Activated naive CD8-positive, alpha-beta T cell (primary cell): ENCODE data around the gene MOGAT1.

Experiments
- H3K27ac Mint-ChIP-seq: one replicate; pipeline ENCODE4 v1.8.0; 2021; ENCODE audit warnings: mixed read lengths
- H3K27me3 Mint-ChIP-seq: one replicate; pipeline ENCODE4 v1.8.0; 2021; ENCODE audit warnings: mixed read lengths
- H3K36me3 Mint-ChIP-seq: one replicate; pipeline ENCODE4 v1.8.0; 2021; ENCODE audit warnings: mixed read lengths
- H3K4me1 Mint-ChIP-seq: one replicate; pipeline ENCODE4 v1.8.0; 2021; ENCODE audit warnings: low read depth, mixed read lengths
- H3K4me3 Mint-ChIP-seq: one replicate; pipeline ENCODE4 v1.8.0; 2021; ENCODE audit warnings: mild to moderate bottlenecking, mixed read lengths
- H3K9me3 Mint-ChIP-seq: one replicate; pipeline ENCODE4 v1.8.0; 2021; ENCODE audit warnings: low read depth, mixed read lengths

Gene MOGAT1, protein sequence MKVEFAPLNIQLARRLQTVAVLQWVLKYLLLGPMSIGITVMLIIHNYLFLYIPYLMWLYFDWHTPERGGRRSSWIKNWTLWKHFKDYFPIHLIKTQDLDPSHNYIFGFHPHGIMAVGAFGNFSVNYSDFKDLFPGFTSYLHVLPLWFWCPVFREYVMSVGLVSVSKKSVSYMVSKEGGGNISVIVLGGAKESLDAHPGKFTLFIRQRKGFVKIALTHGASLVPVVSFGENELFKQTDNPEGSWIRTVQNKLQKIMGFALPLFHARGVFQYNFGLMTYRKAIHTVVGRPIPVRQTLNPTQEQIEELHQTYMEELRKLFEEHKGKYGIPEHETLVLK

DNA sequence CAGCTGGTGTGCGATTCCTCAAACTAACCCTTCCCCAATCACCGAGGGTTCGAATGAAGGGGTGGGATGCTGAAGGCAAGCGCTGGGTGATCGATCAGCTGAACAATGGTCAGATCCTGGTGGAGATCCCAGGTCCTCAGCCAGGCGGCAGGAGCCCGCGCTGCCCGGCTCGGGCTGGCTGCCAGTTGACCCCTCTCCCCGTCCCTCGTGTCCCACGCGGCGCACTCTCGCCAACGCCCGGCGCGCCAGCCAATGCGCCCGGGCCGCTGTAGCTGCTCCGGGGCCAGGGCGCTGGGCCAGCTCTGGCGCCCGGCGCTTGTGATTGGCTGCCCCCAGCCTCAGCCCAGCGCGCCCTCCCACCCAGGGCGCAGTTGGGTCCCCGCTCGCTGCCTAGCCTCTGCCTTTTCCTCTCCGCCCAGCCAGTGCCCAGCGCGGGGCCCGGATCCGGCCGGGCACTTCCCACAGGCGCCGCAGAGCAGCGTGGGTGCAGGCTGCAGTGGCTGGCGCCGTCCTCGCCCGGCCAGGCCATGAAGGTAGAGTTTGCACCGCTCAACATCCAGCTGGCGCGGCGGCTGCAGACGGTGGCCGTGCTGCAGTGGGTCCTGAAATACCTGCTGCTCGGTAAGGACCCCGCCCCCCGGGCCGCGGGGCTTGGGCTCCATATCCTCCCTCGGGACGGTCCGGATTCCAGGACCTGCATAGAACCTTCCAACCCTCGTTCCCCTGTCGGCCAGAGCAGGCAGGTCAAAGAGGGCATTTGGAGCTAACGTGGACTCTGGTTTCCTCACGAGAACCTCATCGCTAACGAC, at the start of gene MOGAT1:
Gene MOGAT1 (plus strand): TSS at position 400 of the 809 bp plus-strand sequence. CDS start 128 bp downstream, at position 528.
- Mint-ChIP-seq H3K4me1 (peaks cover 8% of the 10 kb centered on the region), H3K9me3 (no peaks in the 10 kb centered on the region), H3K27ac (no peak within 1 kb of the TSS), H3K4me3 (peak within 1 kb of the TSS; percentile 65), H3K27me3 (peaks cover 40% of the 10 kb centered on the region), H3K36me3 (peaks cover 2% of the 10 kb centered on the region)

DNA sequence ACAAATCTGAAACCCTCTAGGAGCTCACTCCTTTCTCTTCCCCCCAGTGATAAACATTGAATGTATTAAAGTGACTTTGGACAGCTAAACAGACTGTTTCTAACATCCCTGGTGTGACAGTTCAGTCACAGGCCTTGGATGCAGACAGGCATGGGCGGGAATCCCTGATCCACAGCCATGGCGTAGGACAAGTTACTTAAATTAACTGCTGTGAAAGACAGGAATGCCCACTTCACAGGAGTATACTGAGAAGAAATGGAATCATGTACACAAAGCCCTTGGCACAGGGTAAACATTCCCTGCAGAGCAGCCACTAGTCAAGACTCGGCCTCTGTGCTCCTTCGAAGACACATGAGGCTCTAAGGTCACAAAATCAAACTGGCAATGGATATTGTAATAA, 49.6 kb upstream of the MOGAT1 start:
- Mint-ChIP-seq H3K4me1 (no peaks in the 10 kb centered on the region), H3K27me3 (no peaks in the 10 kb centered on the region), H3K27ac (no peak overlapping the region), H3K36me3 (peaks cover 6% of the 10 kb centered on the region), H3K9me3 (no peaks in the 10 kb centered on the region), H3K4me3 (no peak overlapping the region)

DNA sequence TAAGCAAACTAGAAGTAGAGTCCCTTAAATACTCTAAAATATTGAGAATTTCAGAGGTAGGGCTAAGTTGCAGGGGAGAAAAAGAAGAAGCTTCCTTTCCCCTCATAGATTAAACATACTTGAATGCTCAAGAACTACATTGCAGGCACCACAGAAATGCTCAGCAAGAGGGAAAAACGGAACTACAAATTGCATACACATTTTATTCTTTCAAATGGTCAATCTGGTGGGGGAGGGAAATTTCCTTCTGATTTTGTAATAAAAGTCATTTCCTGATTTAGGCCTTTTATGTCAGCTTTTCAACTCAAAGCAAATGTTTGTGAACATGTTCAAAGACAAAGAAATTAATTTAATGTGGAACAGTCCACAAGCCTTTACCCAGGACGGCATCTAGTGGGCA, 48.5 kb upstream of the MOGAT1 start:
- H3K36me3 Mint-ChIP-seq = peaks cover 13% of the 10 kb centered on the region
- H3K27me3 Mint-ChIP-seq = no peaks in the 10 kb centered on the region
- no peaks in the 10 kb centered on the region for H3K9me3 Mint-ChIP-seq
- no peaks in the 10 kb centered on the region for H3K4me1 Mint-ChIP-seq
- no peak overlapping the region for H3K27ac Mint-ChIP-seq
- H3K4me3 Mint-ChIP-seq = no peak overlapping the region

DNA sequence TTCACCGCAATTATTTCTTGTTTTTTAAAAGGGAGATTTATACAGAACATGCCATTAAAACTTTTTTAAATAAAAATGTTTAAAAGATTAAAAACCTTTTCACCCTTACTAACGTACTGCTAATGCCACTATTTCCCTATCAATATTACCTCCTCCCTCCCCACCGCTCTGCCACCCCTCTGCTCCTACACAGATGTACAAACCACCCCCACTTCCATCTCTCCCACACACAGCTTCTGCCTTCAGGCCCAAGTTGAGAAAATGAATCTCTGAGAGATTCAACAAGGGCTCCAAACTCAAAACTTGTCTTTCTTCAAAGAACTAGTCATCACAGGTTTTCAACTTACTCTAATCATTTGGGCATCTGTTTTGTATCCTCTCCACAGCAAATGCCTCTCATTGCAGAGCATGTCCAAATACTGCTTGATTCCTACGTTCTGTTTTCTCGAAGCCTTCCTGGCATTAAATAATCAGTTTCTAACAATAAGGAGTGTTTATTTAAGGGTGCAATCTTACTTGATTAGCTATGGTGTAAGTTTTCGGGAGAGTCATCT, 47.6 kb upstream of the MOGAT1 start:
- no peaks in the 10 kb centered on the region for H3K27me3 Mint-ChIP-seq
- peaks cover 15% of the 10 kb centered on the region for H3K36me3 Mint-ChIP-seq
- no peaks in the 10 kb centered on the region for H3K9me3 Mint-ChIP-seq
- H3K4me3 Mint-ChIP-seq = no peak overlapping the region
- H3K27ac Mint-ChIP-seq = peak overlapping the region; percentile 41
- no peaks in the 10 kb centered on the region for H3K4me1 Mint-ChIP-seq

DNA sequence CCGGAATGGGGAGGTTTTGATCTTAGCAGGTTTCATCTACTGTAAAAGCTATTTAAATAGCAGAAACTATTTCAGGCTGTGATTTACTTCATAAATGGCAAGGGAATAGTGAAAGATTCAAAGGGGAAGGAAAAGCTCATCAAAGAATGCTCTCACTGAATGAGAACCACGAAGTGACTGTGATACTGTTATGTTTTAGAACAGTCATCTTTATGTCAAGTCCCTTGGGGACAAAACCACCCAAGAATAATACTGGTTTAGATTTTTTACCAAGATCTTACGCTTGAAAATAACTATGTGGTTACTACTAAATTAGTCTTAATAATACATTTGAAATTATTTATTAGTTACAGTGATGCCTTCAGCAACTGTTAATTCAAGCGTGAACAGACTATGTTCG, 43.7 kb upstream of the MOGAT1 start:
- H3K27ac Mint-ChIP-seq = no peak overlapping the region
- H3K4me1 Mint-ChIP-seq = no peaks in the 10 kb centered on the region
- H3K27me3 Mint-ChIP-seq = no peaks in the 10 kb centered on the region
- H3K36me3 Mint-ChIP-seq = peaks cover 21% of the 10 kb centered on the region
- H3K9me3 Mint-ChIP-seq = no peaks in the 10 kb centered on the region
- no peak overlapping the region for H3K4me3 Mint-ChIP-seq

DNA sequence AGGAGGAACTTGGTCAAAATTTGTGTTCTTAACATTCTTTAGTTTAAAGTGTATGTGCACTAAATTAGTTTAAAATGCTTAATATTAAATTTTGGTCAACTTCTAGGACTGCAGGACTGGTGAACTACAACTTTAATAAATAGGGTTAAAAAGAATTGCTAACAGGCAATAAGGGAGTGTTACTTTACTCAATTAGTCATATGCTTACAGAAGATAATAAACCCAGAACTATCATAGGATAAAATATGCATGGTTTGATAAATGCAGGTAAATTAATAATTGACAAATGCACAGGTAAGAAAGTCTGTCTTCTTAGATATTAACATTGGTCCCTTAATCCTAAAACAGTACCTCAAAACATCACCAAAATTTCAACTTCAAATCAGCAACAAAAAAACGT, 36.2 kb upstream of the MOGAT1 start:
- no peak overlapping the region for H3K4me3 Mint-ChIP-seq
- H3K27ac Mint-ChIP-seq = no peak overlapping the region
- H3K4me1 Mint-ChIP-seq = peaks cover 2% of the 10 kb centered on the region
- H3K36me3 Mint-ChIP-seq = peaks cover 24% of the 10 kb centered on the region
- no peaks in the 10 kb centered on the region for H3K27me3 Mint-ChIP-seq
- no peaks in the 10 kb centered on the region for H3K9me3 Mint-ChIP-seq

DNA sequence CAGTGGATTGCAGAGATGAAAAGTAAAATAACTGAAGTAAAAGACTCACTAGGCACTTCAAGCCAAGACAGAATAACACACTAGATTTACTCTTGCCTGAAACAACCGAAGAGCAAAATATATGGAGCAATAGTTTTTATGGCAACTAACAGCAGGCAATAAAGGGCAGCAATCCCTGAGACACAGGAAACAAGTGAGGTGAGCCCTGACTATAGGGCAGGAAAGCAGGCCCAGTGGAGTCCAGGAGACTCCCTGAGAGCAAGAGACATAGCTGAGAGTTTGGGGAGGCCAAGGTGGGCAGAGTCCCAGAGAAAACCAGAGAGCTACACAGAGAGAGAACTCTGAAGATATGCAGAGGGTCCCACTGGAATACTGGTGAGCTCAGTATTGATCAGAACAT, 34.4 kb upstream of the MOGAT1 start:
- peaks cover 27% of the 10 kb centered on the region for H3K36me3 Mint-ChIP-seq
- no peaks in the 10 kb centered on the region for H3K27me3 Mint-ChIP-seq
- peaks cover 4% of the 10 kb centered on the region for H3K4me1 Mint-ChIP-seq
- H3K4me3 Mint-ChIP-seq = no peak overlapping the region
- H3K9me3 Mint-ChIP-seq = no peaks in the 10 kb centered on the region
- H3K27ac Mint-ChIP-seq = no peak overlapping the region

DNA sequence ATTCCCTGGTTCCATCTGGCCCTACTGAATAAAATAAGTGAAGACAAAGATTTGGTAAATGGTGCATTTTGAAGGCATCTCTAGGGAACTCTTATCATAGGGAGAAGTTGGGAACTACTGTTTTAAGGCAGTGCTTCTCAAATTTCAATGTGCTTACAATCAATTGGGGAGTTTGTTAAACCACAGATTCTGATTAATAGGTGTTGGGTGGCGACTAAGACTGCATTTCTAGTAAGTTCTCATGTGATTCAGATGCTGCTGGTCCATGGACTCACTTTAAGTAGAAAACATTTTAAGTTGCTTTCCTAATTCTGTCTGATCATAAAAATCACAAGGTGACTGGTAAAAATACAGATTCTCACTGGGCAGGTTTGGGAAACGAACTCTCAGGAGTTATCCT, 30.1 kb upstream of the MOGAT1 start:
- no peak overlapping the region for H3K27ac Mint-ChIP-seq
- peaks cover 29% of the 10 kb centered on the region for H3K36me3 Mint-ChIP-seq
- no peak overlapping the region for H3K4me3 Mint-ChIP-seq
- H3K27me3 Mint-ChIP-seq = no peaks in the 10 kb centered on the region
- peaks cover 24% of the 10 kb centered on the region for H3K4me1 Mint-ChIP-seq
- H3K9me3 Mint-ChIP-seq = no peaks in the 10 kb centered on the region

DNA sequence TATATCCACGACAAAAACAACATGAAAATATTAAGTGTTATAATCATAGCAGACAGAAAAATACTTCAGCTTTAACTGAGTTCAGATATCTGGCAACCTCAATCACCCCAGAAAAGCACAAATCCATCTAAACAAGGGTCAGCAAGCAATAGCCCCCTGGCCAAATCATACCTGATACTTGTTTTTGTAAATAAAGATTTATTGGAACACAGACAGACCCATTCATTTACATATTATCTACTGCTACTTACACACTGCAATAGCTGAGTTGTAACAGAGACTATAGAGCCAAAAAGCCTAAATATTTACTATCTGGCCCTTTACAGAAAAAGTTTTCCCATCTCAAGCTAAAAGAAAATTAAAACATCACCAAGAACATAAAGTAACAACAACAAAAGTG, 28.3 kb upstream of the MOGAT1 start:
- Mint-ChIP-seq H3K4me1 (peaks cover 26% of the 10 kb centered on the region), H3K27me3 (no peaks in the 10 kb centered on the region), H3K36me3 (peaks cover 22% of the 10 kb centered on the region), H3K9me3 (no peaks in the 10 kb centered on the region), H3K27ac (no peak overlapping the region), H3K4me3 (no peak overlapping the region)

DNA sequence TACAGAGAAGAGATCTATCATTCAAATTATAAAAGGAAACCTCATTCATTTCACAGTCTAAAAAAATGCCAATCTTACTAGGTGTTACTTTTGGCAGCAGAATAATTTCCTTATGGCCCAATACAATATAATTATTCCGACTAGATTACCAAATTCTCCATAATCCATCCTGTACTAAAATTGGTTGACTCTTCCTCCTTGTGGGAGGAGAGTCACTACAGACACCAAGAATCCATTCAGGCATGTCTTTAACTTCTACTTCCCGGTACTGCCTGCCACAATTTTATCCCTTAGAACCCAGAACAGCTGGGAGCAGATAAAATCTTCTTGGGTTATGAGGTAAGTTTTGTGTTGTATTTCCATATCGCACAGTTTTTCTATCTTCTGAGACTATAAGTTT, 25.4 kb upstream of the MOGAT1 start:
- Mint-ChIP-seq H3K27ac (no peak overlapping the region), H3K36me3 (peaks cover 25% of the 10 kb centered on the region), H3K27me3 (no peaks in the 10 kb centered on the region), H3K9me3 (no peaks in the 10 kb centered on the region), H3K4me1 (peaks cover 46% of the 10 kb centered on the region), H3K4me3 (no peak overlapping the region)

DNA sequence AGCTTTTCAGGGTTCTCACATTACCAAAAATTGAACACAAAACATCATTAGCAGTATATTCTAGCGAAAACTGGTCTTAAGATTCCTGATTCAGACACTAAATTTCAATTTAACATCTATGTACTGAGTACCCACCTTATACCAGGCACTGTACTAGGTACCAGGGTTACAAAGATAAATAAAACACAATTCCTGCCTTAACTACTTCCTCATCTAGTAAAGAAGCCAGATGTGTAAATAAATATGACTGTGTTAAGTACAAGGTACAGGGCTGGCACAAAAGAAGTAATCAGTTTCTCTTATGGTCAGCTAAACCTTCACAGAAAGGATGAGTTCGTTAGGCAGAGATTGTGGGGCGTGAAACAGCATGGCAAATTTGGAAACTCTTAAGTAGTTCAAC, 21.7 kb upstream of the MOGAT1 start:
- Mint-ChIP-seq H3K27me3 (no peaks in the 10 kb centered on the region), H3K9me3 (no peaks in the 10 kb centered on the region), H3K36me3 (peaks cover 18% of the 10 kb centered on the region), H3K4me1 (peaks cover 66% of the 10 kb centered on the region), H3K4me3 (no peak overlapping the region), H3K27ac (no peak overlapping the region)

DNA sequence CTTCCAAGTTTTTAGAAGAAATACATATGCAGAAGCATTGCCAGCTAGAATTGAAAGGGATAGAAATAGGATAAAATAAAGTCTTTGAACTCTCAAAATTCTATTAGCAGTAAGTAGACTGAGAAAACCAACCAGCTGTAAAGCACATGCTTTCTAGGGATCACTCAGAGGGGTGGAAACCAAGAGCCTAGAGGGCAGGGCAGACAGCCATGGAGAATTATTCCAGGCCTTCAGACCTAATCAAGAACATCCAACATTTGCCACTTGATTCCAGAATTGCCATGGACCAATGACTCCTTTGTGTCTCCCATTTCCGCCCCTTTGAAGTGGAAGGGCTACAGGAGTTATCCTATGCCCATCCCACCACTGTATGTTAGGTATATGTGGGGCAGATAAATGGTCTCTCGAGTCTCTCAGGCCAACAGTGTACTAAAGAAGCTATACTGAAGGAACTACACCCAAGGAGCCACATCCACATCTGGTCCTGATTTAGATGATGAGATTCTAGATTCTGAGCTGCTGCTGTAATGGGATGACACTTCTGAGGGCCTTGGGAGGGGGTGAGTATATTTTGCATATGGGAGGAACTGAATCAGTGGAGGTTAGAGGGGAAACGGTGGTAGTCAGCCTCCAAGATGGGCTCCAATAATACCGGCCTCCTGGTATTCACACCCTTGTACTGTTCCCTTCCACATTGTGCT, 19.6 kb upstream of the MOGAT1 start:
- Mint-ChIP-seq H3K9me3 (no peaks in the 10 kb centered on the region), H3K27me3 (no peaks in the 10 kb centered on the region), H3K36me3 (peaks cover 15% of the 10 kb centered on the region), H3K4me1 (peaks cover 62% of the 10 kb centered on the region), H3K27ac (peak overlapping the region; percentile 58), H3K4me3 (peak overlapping the region; percentile 38)

DNA sequence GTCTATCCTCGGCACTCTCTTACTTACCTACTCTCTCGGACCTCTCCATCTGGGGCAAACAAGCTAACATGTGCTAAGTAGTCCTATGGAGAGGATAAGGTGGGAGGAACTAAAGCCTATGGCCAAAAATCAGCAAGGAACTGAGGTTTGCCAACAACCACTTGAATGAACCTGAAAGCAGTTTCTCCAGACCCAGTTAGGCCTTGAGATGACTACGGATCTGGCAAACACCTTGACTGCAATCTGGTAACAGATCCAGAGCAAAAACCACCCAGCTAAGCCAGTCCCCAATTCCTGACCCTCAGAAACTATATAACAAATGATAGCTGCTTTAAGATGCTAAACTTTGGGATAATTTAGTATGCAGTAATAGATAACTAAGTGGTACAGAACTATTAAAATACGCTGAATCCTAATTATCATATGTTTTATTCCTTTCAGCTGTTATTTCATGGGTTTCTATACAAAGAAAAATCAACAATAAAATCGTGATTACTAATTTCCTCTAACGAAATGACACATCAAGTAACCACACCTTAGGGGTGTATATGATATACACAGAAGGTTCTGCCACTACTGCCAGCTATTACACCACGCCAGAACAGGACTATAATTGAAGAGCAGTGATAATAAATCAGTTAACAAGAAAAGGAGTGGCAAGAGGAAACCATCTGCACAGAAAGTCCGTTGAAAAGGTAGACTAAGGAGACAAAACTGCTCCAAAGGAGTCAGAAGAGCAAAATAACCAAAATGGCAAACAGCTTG, 18.8 kb upstream of the MOGAT1 start:
- H3K4me1 Mint-ChIP-seq = peaks cover 65% of the 10 kb centered on the region
- no peaks in the 10 kb centered on the region for H3K27me3 Mint-ChIP-seq
- peaks cover 15% of the 10 kb centered on the region for H3K36me3 Mint-ChIP-seq
- H3K4me3 Mint-ChIP-seq = peak overlapping the region; percentile 93
- peak overlapping the region; percentile 82 for H3K27ac Mint-ChIP-seq
- no peaks in the 10 kb centered on the region for H3K9me3 Mint-ChIP-seq

DNA sequence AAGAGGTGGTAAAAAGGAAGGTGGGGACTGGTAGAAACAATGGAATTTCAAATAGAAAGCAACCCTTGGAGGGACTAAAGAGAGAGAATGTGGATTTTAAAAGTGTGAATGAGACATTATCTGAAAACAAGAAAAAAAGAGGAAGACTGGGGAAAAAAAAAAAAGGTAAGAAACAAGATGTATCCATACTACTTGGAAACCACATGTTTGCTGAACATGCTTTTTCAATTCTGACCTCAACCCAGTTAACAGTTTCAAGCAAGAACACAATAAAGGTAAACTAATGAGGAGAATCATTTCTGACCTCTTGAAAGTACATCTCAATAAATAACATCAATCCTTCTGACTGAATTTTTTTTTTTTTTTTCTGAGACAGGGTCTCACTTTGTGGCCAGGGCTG, 18.2 kb upstream of the MOGAT1 start:
- peak overlapping the region; percentile 82 for H3K27ac Mint-ChIP-seq
- peaks cover 15% of the 10 kb centered on the region for H3K36me3 Mint-ChIP-seq
- no peaks in the 10 kb centered on the region for H3K27me3 Mint-ChIP-seq
- H3K9me3 Mint-ChIP-seq = no peaks in the 10 kb centered on the region
- H3K4me1 Mint-ChIP-seq = peaks cover 64% of the 10 kb centered on the region
- peak overlapping the region; percentile 93 for H3K4me3 Mint-ChIP-seq
